Measurements from ENCODE around the gene SLC9A9. TPM values are rescaled to one million over a fixed set of nuclear protein-coding genes. Genes with fewer than 3 reads are reported as not detected.

Gene SLC9A9
- total and polyA plus RNA-seq, 2 donors from 2014 or later: 3.7 to 16.5 TPM

DNA sequence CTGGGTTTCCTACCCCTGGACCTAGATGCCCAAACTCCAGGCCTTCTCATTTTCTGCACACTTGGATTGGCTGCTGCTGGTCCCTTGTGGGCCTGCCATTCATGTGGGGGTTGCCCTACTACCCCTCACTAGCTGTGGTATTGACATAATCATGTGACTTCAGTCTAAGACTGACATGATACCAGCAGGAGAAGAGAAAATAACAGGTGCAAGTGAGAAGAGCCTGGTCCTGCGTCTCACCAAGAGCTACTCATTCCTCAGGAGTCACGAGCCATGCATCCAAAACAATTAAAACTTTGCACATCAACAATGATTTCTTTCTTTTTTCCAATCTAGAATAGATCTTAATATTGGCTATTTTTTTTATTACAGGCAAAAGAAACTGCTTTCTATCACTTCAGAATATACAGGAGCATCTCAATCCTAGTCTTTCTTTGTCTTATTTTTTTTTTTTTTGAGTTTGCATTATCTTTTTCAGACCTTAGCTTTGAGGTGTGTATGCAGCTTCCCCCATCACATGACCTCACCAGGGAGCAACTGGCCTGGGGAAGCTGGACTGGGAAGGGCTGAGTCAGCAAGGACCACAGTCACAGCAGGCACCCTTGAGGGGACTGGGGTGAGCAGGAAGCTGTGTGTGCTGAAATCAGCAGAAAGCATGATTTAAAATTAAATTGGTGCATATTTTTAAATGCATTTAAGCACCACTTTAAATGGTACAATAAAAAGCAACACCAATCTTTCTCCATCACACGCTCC, 27.6 kb downstream of the SLC9A9 start:
- no peaks in the 10 kb centered on the region for H3K36me3 ChIP-seq (ENCODE audit: control insufficient read depth in 2 of 3, insufficient read depth in 3 of 3, low read length in 3 of 3)
- FAIRE-seq (no peak), DNase-seq (no peak)
- H3K27ac ChIP-seq (ENCODE audit: low read depth in 2 of 2, low read length in 2 of 2): no peak overlapping the region
- intact Hi-C loops (cut with DNase I): no loop called here
- H3K9ac ChIP-seq (ENCODE audit: low read length in 3 of 3): no peak overlapping the region
- H3K9me3 ChIP-seq (ENCODE audit: control insufficient read depth in 2 of 3, insufficient read depth in 1 of 3, low read length in 3 of 3): no peaks in the 10 kb centered on the region
- no peak overlapping the region for H3K4me3 ChIP-seq (ENCODE audit: low read length in 3 of 3)
- H3K27me3 ChIP-seq (ENCODE audit: control insufficient read depth, insufficient read depth, low read length): no peaks in the 10 kb centered on the region
- TF ChIP-seq, protein P1, sequence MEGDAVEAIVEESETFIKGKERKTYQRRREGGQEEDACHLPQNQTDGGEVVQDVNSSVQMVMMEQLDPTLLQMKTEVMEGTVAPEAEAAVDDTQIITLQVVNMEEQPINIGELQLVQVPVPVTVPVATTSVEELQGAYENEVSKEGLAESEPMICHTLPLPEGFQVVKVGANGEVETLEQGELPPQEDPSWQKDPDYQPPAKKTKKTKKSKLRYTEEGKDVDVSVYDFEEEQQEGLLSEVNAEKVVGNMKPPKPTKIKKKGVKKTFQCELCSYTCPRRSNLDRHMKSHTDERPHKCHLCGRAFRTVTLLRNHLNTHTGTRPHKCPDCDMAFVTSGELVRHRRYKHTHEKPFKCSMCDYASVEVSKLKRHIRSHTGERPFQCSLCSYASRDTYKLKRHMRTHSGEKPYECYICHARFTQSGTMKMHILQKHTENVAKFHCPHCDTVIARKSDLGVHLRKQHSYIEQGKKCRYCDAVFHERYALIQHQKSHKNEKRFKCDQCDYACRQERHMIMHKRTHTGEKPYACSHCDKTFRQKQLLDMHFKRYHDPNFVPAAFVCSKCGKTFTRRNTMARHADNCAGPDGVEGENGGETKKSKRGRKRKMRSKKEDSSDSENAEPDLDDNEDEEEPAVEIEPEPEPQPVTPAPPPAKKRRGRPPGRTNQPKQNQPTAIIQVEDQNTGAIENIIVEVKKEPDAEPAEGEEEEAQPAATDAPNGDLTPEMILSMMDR (IDR thresholded peaks at IDR 0.05; ENCODE audit: borderline replicate concordance, extremely low read depth, insufficient read depth): no peak
- H3K4me1 ChIP-seq (ENCODE audit: control insufficient read depth in 2 of 3, insufficient read depth in 2 of 3, low read depth in 1 of 3, low read length in 3 of 3): no peaks in the 10 kb centered on the region

DNA sequence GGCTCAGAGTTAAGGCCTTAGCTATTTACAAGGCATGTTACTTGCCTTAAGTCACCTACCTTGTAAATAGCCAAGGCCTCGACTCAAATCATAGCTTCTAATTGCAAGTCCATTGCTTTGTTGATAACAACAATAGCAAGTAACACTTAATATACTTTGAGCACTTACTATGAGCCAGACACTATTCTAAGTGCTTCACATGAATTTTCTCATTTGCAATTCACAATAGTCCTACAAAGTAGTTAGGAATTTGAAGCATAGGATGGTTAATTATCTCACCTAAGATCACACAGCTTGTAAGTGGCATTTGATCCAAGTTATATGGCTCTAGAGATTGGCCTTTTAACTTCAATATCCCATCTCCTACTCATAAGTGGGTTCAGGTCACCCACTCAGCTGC, 28.4 kb downstream of the SLC9A9 start:
- Histone ChIP-seq H3K9ac (ENCODE audit: low read length in 3 of 3) (no peak overlapping the region), H3K27me3 (ENCODE audit: control insufficient read depth, insufficient read depth, low read length) (no peaks in the 10 kb centered on the region), H3K27ac (ENCODE audit: low read depth in 2 of 2, low read length in 2 of 2) (no peak overlapping the region), H3K4me3 (ENCODE audit: low read length in 3 of 3) (no peak overlapping the region), H3K9me3 (ENCODE audit: control insufficient read depth in 2 of 3, insufficient read depth in 1 of 3, low read length in 3 of 3) (no peaks in the 10 kb centered on the region), H3K4me1 (ENCODE audit: control insufficient read depth in 2 of 3, insufficient read depth in 2 of 3, low read depth in 1 of 3, low read length in 3 of 3) (no peaks in the 10 kb centered on the region), H3K36me3 (ENCODE audit: control insufficient read depth in 2 of 3, insufficient read depth in 3 of 3, low read length in 3 of 3) (no peaks in the 10 kb centered on the region)
- DNase-seq (no peak), FAIRE-seq (no peak)
- TF ChIP-seq, protein P1 (IDR thresholded peaks at IDR 0.05; ENCODE audit: borderline replicate concordance, extremely low read depth, insufficient read depth): no peak
- intact Hi-C loops (cut with DNase I): no loop called here

DNA sequence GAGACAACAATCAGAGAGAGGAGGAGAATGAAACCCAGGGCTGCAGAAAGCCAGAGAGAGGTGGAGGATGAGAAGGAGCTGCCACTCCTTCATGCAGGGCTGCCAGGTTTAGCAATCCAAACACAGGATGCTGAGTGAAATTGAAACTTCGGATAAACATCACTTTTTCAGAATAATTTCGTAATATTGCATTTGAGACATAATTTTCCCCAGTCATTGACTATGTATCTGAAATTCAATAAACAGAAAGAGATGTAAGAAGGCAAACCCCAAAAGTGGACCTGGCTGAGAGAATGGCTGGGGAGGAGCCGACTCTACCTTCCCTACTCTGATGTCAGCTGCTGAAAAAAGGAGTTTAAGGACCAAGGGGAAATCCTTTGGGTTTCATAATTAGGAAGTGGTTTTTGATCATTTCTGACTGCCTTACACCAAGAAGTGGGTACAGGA, 33.8 kb downstream of the SLC9A9 start:
- Histone ChIP-seq H3K9ac (ENCODE audit: low read length in 3 of 3) (no peak overlapping the region), H3K36me3 (ENCODE audit: control insufficient read depth in 2 of 3, insufficient read depth in 3 of 3, low read length in 3 of 3) (no peaks in the 10 kb centered on the region), H3K27me3 (ENCODE audit: control insufficient read depth, insufficient read depth, low read length) (no peaks in the 10 kb centered on the region), H3K27ac (ENCODE audit: low read depth in 2 of 2, low read length in 2 of 2) (no peak overlapping the region), H3K9me3 (ENCODE audit: control insufficient read depth in 2 of 3, insufficient read depth in 1 of 3, low read length in 3 of 3) (no peaks in the 10 kb centered on the region), H3K4me3 (ENCODE audit: low read length in 3 of 3) (no peak overlapping the region), H3K4me1 (ENCODE audit: control insufficient read depth in 2 of 3, insufficient read depth in 2 of 3, low read depth in 1 of 3, low read length in 3 of 3) (no peaks in the 10 kb centered on the region)
- TF ChIP-seq, protein P1 (IDR thresholded peaks at IDR 0.05; ENCODE audit: borderline replicate concordance, extremely low read depth, insufficient read depth): no peak
- no peak for FAIRE-seq
- no peak for DNase-seq
- intact Hi-C loops (cut with DNase I): no loop called here
